ENCODE measurements around the gene DHRS12.

The DHRS12 gene

GRCh38 chr13:51758691-51759090 is 45.3 kb downstream of the DHRS12 start:
- DNase-seq (ENCODE audit: low spot score) = no peak

DNA sequence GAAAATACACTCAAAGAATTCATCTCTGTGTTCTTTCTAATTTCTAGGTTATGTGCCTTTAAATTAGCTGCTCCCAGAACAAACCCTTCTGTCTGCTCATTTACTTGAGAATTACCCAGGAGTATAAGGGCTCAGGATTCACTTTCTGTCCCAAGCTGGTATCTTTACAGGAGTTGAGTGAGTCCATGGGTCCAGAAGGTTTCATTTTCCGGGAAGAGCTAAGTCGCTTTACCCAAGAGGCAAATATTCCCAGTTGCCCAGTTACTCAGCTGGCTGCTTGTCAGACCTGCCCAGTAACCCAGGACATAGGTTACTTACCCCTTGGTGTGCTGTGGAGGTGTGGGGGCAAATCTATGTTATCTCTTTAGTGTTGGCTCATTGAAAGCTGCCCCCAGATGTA is 47.3 kb downstream of the DHRS12 start:
- no peak for DNase-seq (ENCODE audit: low spot score)

- no peak for DNase-seq (ENCODE audit: low spot score)
Measured at GRCh38 chr13:51747438-51748434, 56.2 kb downstream of the DHRS12 start.

- DNase-seq (ENCODE audit: low spot score) = no peak
Measured at GRCh38 chr13:51746802-51747201, 57.2 kb downstream of the DHRS12 start.

DNA sequence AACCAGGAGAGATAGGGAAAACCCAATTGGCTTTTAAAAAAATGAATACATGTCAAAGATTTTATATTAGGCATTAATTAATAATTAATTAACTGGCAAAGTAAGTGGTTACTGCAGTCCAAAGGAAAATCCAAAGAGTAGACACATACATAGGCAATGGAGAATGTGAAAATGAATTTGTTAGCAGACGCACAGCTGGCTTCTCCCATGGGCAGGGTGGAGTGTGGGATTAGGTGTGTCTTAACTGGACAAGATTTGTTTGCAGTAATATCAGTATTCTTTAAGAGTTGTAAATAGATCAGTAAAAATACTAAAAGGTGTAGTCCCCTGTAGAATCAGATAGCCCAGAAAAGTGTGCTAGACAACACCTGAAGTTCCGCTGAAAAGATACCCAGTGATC is 58.7 kb downstream of the DHRS12 start:
- DNase-seq (ENCODE audit: low spot score) = no peak

DNA sequence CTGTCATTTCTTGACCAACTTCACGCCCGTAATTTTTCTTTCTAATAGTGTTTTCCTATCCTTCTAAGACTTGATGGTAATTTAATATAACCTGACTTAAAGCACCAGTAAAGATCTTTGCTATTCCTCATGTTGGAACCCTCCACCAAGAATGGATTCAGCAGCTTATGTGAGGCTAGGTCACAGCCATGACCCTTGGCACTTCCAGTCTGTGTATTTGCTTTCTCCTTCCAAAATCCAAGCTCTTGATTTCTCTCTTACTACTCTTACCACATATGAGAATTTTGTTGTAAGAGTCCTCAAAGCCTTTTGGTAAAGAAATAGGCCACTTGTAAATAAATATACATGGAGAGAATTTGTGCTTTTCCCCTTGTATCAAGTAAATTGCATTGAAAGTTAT is 61.4 kb downstream of the DHRS12 start:
- DNase-seq (ENCODE audit: low spot score) = no peak

DNA sequence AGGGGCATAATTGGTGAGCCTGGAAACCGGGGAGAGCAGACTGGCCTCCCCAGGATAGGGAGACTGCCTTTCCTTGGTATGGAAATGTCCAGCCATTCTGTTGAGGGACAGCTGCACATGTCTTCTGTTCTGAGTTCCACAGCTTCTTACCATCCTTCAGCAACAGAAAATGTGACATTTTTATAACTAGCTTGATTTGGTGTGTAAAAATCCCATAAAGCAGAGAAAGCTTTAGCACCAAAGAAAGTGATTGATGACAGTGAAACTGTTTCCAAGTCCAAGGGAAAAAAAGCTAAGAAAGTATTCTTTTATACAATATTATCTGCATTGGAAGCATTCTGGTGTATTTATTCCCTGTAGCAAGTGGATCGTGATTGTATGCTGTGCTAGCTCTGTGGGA is 61.9 kb downstream of the DHRS12 start:
- DNase-seq (ENCODE audit: low spot score) = no peak

- DNase-seq (ENCODE audit: low spot score) = peak; percentile 68
Measured at GRCh38 chr13:51740698-51741097, 63.3 kb downstream of the DHRS12 start.

GRCh38 chr13:51739027-51739764 is 64.8 kb downstream of the DHRS12 start:
- DNase-seq (ENCODE audit: low spot score) = no peak

DNA sequence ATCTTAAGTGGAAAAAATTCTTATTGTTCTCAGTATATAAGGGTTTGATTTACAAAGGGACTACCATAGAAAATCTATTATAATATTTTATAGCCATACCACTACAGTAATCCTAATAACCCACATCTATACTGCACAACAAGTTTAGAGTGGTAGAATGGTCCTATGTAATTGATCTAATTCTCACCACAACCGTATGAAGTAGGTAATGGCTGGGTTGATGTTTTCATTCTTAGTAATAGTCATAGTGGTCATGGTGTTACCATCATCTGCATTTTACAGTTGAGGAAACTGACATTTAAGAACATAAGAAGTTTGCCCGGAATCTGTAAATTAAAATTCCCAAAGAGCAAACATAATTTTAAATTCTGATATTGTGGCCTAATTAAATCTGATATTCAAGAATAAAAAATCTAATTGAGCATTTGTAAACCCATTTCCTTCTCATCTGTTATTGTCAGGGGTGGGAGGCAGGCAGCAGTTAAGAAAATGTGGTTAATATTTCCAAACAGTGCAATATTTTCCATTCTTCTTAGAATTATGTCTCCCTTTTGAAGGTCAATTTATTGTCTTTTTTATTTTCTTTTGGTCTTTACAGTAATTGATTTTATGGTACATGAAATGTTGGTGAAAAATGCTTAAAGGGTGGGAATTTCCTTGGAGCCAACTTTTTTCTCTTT is 65.6 kb downstream of the DHRS12 start:
- DNase-seq (ENCODE audit: low spot score) = no peak

- DNase-seq (ENCODE audit: low spot score) = no peak
Measured at GRCh38 chr13:51737609-51738008, 66.4 kb downstream of the DHRS12 start.

DNA sequence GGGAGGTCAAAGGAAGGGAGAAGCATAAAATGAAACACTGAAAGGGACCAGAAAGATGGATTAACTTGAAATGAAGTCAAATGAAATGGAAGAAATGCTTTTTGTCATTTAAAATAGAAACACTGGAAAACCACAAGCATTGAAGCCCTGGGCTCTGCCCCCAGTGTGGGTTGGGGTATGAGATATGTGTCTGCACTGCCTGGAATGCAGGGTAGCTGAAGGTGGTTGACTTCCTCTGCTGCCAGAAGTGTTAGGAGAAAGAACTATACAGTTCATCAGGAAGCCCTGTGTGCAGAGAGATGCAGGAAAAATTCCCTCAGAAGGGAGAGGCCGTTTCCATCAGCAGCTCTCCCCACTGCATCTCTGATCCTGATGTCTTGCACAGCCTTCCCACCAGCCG is 69.2 kb downstream of the DHRS12 start:
- no peak for DNase-seq (ENCODE audit: low spot score)

- no peak for DNase-seq (ENCODE audit: low spot score)
Measured at GRCh38 chr13:51733374-51734298, 70.3 kb downstream of the DHRS12 start.

- peak; percentile 78 for DNase-seq (ENCODE audit: low spot score)
Measured at GRCh38 chr13:51731759-51732158, 72.2 kb downstream of the DHRS12 start.

DNA sequence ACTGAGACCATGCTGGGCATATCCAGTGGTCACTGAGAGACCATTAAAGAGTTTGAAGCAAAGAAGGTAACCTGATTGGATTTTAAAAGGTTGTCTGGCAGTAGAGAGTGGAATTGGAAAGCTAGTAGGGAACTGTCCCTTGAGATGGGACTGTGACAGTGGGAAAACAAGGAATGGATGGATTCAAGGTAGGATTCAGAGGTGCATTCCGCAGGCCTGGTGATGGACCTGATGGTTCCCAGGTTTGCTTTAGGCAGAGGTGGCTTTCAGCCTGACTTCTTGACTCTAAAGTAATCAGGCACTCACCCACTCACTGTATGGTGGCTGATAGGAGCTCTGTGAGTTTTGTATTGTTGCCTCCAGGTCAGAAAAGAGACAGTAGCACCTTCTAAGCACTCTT is 73.0 kb downstream of the DHRS12 start:
- DNase-seq (ENCODE audit: low spot score) = no peak

- peak; percentile 67 for DNase-seq (ENCODE audit: low spot score)
Measured at GRCh38 chr13:51729866-51730553, 74.0 kb downstream of the DHRS12 start.

DNA sequence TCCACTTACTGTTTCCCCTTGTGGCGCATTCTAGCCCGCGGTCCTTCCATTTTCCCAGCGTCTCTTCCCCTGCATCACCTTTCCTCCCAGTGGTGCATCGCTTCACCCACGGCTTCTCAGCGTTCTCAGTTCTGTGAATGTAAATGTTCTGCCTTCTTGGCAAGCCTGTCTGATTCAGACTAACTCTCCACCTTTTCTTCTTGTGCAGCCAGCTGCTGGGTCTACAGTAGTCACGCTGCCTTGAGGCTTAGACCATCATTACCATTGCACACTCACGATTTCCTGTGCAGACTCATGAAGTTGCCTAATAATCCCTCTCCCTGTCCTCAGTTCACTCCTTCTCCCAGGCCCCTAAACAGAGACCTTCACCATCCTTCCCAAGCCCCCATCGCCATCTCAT is 75.0 kb downstream of the DHRS12 start:
- DNase-seq (ENCODE audit: low spot score) = peak; percentile 64

DNA sequence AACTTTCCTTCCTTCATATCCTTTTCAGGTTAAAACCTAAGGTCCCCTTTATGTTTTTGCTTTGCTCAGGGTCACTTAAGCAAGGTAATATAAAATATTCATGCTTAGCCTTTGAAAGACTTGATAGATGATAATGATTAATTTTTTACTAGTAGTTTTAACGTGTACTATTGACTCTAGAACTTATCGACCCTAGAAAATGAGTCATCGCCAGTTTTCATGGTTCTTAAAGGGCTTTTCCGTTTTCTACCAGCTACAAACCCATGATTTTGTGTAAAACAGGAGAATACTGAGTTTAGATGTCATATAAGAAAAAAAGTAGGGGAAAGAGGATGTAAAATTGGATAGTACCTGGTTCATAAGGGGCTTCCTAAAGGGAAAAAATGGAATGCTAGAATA is 75.7 kb downstream of the DHRS12 start:
- DNase-seq (ENCODE audit: low spot score) = no peak

- DNase-seq (ENCODE audit: low spot score) = no peak
Measured at GRCh38 chr13:51727634-51728274, 76.2 kb downstream of the DHRS12 start.

GRCh38 chr13:51726446-51727193 is 77.3 kb downstream of the DHRS12 start:
- DNase-seq (ENCODE audit: low spot score) = peak; percentile 22
